SH-SY5Y (cell line): Measurements from ENCODE around the gene ABR.

Experiments
- GATA2 ChIP-seq: IDR thresholded peaks from 2 replicates; pipeline ENCODE4 v1.6.1; 2011; ENCODE audit warnings: mild to moderate bottlenecking, low read depth, low read length
- GATA3 ChIP-seq: IDR thresholded peaks from 2 replicates; pipeline ENCODE4 v1.6.1; 2011; ENCODE audit warnings: low read depth, mild to moderate bottlenecking, low read length, moderate library complexity

GRCh38 chr17:1067282-1067956 is 112.4 kb downstream of the ABR start:
- TF ChIP-seq GATA3 (no peak), GATA2 (no peak)
